IPS-11a (cell line): ENCODE results near the gene CCNQ.

ENCODE experiments used
- H3K4me3 ChIP-seq: one replicate; pipeline ENCODE4 v1.5.1; 2013; ENCODE audit warnings: low read depth, low read length, control low read depth

The CCNQ gene

DNA sequence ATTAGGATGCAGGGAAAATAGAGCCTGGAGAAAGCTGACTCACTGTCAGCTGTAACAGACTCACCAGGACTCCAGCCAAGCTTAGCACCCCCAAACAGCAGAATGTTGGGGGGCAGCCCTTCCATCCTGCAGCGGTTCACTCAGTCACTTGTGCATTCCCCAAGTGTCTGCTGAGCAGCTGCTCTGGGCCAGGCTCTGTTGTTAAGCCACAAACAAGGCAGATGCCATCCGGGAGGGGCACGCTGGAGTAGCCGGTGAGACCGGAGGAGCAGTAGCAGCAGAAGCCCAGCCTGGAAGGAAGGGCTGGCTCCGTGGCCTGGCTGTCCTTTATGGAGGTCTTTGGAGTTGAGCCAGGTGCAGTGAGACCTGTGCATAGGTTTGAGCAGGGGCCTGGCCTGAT is 22.0 kb downstream of the CCNQ start:
- H3K4me3 ChIP-seq = no peak overlapping the region

DNA sequence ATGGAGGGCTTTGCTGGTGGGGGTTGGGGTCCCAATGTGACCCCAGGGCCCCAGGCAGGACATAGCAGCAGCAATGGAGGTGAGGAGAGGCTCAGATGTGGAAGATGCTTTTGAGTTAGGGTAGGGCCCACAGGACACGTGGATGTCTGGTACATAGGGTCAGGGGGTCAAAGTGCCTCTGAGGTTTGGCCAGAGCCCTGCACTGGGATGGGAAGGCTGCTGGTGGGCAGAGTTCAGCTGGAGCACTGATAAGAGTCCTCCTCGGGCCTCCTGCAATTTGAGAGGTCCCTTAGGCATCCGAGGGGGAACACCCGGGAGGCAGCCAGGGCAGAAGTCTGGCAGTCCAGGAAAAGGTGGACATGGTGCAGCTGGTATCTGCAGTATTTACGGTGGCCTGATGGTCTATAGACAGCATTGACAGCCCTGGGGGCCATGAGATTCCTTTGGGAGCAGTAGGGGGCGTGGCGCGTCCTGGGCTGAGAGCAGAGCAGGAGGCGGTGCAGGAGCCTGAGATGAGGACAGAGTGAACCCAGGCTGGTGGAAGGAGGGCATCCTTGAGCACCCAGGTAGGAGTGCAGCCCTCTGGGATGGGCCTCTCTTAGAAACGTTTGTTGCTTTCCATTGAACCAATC is 22.6 kb downstream of the CCNQ start:
- no peak overlapping the region for H3K4me3 ChIP-seq

DNA sequence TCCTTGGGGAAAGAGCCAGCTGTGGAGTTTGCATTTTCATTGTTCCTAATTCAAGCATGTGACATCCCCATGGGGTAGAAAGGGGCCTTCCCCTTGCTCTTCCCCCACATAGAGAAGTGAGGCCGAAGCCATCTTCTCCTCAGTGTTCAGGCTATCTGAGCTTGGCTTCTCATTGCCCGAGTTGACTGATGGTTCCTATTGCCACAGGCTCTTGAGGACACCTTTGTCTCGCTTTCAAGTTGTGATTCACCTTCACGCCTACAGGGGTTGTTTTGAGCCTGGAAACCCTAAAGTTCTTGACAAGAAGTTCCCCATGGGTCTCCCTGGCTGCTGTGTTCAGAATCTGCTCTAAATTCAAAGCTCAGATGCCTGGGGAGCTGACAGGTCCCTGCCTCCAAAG is 25.0 kb downstream of the CCNQ start:
- H3K4me3 ChIP-seq = no peak overlapping the region

DNA sequence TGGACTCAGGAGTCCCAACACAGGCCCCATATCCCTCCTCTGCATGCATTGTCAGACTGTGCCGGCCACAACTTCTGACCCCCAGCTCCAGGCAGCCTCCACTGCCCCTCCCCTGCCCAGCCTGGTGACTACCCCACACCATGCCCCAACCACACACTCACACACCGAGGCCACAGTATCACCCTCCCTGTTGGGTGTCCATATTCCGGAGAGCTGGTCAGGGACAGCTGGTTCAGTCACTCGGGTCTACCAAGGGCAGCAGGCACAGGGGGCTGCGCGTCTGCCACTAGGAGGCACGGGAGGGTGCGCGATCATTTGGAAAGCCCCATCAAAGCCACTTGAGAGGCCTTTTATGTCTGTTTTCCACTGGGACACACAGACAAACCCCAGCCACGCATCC is 26.3 kb downstream of the CCNQ start:
- no peak overlapping the region for H3K4me3 ChIP-seq

DNA sequence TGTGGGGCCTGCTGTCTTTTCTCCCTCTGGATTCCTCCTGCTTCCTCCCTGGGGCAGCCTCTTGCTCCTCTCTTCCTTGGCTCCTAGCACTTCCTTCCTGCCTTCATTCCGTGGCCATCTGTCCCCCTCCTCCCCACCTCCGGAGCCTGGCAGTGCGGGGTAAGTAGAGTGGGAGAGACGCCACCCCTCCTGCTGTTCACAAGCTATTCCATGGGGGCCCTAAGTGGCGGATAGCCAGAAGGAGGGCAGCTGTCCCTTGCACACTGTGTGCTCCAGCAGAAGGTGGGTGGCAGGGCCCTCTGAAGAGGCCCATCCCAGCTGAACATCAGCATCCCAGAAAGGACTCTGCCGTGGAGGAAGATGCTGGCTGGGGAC is 27.4 kb downstream of the CCNQ start:
- no peak overlapping the region for H3K4me3 ChIP-seq

DNA sequence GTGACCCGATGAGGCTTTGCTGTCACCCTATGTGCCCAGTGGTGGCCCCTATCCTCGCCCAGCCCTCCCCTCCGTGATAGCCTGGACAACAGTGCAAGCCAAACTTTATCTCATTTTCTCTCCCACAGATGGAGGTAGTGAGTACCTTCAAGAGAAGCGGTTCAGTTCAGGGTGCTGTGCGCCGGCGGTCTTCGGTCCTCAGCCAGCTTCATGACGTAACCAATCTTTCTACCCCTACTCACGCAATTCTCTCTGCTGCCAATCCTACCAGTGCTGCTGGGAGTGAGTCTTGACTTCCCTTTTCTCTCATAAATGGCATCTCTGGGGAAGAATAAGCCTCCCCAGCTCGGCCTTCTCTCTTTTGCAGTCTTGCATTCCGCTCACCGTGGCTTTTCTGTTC is 29.5 kb downstream of the CCNQ start:
- no peak overlapping the region for H3K4me3 ChIP-seq

DNA sequence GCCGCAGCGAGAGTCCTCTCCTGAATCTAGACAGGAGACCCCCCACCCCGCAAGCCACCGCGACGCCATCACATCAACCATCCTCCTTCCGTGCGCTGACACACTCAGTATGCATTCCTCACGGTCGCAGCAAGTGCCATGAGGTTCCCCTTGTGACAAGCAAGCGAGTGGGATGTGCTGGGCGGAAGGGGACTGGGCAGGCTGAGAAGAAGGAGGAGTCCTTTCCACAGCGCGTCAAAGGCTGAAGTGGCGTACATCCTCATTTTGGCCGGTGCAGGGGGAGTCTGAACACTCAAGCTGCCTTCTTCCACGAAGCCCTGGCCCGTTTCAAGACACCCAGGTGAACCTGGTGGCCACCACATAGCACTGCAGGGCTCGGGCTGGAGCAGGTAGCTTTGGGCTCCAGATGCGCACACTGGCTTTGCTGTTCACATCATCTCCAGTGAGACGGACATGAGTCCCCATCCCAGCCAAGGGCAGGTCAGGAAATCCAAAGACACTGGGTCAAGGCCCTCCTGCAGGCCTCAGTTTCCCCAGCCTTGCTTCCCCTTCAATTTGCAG is 30.4 kb downstream of the CCNQ start:
- H3K4me3 ChIP-seq = no peak overlapping the region

DNA sequence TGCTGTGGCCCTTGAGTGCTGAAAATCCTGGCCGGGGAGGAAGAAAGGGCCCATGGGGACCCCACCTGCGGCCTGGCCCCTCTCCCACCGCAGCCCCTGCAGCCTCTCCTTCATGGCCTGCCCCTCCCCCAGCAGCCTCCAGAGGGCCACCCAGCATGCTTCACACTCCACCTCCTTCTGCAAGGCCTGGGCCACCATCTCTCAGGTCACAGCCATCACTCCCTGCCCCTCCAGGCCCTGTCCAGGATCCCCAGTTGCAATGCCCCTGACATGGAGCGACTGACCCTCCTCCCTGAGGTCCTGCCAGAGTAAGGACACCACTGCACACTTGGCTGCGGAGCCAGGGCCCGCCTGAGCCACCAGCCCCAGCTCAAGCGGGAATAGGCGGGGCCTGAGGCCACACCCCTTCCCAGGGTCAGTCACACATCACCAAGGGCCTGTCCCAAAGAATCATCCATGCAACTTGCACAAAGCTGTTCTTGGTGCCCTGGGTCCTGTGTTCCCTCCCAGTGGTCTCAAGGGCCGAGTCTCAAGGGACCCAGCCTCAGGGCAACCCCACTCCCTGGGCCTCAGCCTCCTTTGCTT is 32.9 kb downstream of the CCNQ start:
- no peak overlapping the region for H3K4me3 ChIP-seq

DNA sequence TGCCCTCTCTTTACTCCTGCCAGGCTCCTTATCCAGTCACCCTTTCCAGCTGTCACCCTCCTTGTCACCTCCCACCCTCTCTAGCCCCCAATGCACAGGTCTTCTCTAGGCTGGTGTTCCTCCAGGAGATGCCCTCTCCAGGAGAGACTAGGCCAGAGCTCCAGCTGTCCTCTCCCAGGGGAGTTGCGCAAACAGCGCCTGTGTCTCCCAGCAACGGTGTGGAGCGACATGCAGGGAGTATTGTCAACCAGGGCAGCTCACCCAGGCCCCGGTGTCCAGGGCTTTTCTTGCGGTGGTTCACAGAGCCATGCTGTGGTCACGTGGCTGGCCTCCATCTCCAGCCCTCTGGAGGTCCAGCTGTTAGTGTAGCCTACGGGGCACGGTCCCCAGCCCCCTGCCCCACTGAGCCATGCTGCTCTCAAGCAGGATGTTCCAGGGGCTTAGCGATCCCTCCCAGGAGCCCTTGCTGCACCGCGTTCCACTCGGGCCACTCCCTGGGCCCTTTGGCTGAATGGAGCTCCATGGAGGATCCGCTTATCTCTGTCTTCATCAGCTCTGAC is 34.8 kb downstream of the CCNQ start:
- H3K4me3 ChIP-seq = no peak overlapping the region

DNA sequence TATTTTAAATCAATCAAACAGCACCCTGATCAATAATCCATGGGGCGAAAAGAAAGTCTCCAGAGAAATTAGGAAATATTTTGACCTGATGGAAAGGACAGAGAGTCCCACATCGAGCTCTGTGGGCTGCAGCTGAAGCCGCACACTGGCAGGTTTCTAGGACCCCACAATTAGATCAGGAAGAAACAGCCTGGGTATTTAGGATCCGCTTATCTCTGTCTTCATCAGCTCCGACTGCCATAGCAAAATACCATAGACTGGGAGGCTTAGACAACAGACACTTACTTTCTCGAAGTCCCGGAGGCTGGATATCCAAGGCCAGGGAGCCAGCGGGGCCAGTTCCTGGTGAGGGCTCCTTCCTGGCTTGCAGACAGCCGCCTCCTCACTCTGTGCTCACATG is 36.4 kb downstream of the CCNQ start:
- no peak overlapping the region for H3K4me3 ChIP-seq

DNA sequence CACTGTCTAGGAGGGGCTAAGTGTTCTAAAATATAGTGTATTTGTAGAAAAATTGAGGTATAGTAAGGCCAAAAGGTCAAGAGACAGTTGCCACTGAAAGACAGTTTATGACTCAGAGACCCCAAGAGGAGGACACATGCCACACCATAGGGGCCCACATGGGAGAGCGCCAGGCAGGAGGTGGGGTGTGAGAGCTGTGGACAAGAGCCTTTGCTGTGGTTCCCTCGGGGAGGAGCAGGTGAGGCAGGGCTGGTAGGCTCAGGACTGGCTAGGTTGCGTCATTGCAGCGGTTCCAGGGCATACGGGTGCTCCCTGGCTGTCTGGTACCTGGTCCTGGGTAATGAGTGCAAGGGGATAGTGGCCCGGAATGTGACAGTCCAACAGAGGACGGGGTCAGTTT is 37.6 kb downstream of the CCNQ start:
- no peak overlapping the region for H3K4me3 ChIP-seq

DNA sequence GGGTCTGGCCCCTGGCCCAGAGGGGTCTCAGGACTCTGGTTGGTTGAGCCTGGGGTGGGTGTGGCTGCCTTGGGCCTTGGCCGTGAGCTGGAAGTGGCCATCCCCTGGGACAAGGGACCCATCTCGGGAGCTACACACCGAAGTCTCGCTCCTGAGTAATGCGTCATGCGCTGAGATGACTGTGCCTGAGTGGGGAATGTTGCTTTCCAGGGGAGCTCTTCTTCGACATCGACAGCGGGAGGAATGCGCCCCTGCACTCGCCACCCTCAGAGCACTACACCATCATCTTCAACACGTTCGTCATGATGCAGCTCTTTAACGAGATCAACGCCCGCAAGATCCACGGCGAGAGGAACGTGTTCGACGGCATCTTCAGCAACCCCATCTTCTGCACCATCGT is 38.5 kb downstream of the CCNQ start:
- no peak overlapping the region for H3K4me3 ChIP-seq

DNA sequence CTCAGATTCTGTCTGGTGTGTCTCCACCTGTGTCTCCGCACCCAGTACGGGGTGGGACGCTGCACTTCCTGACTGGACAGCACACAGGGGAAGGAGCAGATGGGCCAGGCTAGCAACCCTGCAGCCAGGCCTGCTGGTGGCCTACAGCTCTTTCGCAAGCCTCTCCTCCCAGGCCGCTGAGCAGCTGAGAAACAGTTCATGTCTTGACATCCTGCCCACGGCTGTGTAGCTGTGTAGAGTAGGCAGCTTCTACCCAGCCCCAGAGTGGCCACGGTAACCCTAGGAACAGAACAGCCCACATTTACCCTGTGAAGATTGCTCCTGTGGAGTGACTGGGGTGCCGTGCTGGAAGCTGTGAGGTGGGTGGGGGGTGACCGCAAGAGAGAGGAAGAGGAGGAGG is 38.9 kb downstream of the CCNQ start:
- H3K4me3 ChIP-seq = no peak overlapping the region

DNA sequence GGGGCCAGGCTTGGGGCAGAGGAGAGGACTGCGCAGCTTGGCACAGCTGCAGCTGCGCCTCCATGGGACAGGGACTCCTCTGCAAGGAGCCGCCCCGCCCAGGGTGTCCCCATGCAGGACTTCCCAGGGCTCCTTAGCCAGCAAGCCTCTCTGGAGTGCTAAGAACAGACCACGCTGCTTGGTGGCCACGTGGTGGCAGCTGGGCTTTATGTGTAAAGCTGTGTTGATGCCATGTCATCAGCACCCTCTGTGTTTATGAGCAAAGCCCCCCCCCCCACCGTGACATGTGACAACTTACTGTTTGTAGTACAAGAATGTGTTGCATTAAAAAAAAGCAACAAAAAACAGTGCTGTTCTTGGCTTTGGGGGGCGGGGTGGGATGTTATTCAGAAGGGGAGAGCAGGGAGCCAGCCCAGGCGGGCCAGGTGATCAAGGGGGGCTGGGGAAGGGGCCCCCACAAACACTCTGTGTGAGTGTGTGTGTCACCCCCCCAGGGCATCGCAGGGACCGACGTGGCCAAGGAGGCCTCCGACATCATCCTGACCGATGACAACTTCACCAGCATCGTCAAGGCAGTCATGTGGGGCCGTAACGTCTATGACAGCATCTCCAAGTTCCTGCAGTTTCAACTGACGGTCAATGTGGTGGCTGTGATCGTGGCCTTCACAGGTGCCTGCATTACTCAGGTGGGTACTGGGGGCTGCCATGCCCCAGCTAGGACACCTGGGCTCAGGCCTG is 41.2 kb downstream of the CCNQ start:
- no peak overlapping the region for H3K4me3 ChIP-seq

DNA sequence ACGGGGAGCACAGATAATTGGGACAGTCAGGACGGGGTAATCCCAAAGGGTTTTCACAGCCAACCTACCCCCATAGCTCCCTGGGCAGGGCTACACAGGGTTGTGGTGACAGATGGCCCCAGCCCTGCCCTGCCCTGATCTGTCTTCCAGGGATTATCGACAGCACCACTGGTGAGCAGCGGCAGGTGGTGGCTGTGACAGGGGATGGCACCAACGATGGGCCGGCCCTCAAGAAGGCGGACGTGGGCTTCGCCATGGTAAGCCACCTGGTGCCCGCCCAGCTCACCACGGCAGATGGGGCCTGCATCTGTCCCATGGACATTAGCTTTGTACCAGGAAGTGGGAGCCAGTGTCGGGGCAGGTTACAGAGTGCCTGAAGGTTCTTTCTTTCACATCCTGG is 42.2 kb downstream of the CCNQ start:
- no peak overlapping the region for H3K4me3 ChIP-seq

DNA sequence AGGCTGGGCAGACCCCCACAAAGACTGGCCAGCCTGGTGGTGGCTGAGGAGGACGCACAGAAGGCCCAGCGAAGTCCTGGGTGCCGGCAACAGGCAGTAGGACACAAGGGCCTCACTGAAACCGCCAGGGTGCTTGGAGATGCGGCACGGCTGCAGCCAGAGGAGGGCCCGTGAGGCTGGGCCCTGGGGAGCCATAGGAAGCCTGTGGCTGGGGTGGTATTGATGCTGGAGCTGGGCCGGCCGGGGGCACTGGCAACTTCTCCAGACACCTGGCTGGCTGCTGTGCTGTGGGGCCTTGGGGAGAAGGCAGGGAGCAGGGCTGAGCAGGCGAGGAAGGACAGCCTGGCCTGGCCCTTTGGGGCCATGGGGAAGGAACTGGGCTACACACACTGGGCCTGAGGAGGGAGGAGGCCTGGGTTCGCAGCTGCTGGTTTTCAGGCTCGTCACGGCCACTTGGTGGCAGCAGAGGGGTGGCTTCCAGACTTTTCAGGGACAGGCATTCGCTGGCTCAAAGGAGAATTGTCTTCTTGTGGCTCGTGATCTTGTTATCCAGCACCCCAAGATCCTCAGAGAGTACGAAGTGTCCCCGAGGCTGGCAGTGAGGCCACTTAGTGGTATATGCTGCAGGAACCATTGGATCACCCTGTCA is 44.3 kb downstream of the CCNQ start:
- no peak overlapping the region for H3K4me3 ChIP-seq

DNA sequence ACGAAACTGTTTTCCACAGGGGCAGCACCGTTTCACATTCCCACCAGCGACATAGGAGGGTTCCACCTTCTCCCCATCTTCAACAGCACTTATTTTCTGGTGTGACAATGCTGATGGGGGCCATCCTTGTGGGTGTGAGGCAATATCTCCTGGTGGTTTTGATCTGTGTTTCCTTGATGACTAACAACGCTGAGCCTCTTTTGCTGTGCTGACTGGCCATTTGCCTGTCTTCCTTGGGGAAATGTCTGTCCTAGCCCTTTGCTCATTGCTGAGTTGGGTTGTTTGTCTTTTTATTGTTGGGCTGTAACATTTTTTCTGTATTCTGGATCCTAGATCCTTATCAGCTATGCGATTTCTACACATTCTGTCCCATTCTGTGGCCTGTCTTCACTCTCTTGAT is 47.8 kb downstream of the CCNQ start:
- H3K4me3 ChIP-seq = no peak overlapping the region

DNA sequence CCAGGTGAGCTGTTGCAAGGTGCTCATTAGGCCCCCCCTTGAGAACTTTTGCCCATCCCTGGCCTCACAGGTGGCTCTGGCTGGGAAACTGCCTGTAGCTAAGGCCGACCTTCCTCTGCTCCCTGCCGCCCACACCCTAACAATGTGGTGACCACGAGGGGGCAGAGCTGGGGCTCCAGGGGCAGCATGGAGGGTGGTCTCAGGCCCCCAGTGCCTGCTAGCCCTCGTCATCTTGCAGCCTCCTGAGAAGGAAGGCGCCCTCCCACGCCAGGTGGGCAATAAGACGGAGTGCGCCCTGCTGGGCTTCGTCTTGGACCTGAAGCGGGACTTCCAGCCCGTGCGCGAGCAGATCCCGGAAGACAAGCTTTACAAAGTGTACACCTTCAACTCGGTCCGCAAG is 49.1 kb downstream of the CCNQ start:
- no peak overlapping the region for H3K4me3 ChIP-seq

DNA sequence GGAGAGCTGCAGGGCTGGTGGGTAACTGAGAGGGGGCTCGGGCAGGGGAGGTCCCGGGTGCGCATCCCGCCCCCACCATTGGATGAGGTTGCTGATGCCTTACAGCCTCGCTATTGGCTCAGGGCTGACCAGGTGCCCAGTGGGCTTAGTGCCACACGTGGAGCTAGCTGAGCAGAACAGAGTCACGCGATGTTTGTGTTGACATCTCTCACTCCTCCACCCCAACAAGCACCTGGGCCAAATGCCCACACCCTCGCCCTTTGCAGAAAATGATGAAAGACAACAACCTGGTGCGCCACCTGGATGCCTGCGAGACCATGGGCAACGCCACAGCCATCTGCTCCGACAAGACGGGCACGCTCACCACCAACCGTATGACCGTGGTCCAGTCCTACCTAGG is 49.7 kb downstream of the CCNQ start:
- H3K4me3 ChIP-seq = no peak overlapping the region

DNA sequence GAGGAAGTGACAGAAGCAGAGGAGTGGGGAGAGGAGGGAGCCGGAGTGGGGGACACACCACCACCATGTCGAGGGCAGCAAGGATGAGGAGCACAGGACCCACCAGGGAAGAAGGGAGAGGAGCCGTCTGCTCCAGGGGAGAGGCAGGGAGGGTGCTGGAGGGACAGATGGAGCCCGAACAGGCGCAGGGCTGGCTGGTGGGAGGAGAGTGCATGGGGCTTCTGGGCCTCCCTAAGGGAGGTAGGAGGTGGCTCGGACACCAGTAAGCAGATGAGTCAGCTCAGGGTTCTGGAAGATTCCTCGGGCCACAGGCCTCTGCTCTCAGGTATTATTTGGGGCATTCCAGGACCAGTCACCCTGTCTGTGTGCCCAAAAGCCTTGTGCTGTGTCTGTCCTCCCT is 51.7 kb downstream of the CCNQ start:
- no peak overlapping the region for H3K4me3 ChIP-seq

DNA sequence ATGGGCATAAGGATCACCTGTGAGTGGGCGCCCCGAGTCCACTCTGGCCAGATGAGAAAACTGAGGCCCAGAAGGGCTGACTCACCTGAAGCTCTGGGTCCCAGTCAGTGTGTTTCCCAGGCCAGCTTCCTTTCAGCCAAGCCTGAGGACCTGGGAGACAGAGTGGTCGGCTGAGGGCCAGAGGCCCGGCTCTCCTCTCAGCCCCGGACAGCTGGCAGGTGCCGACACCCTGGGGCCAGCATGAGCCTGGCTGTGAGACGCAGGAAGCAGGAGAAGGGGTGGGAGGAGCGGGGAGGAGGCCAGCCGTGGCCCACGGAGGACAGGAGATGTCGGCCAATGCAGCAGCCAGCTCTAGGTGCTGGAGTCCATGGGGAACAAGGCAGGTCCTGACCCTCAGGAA is 52.6 kb downstream of the CCNQ start:
- no peak overlapping the region for H3K4me3 ChIP-seq

DNA sequence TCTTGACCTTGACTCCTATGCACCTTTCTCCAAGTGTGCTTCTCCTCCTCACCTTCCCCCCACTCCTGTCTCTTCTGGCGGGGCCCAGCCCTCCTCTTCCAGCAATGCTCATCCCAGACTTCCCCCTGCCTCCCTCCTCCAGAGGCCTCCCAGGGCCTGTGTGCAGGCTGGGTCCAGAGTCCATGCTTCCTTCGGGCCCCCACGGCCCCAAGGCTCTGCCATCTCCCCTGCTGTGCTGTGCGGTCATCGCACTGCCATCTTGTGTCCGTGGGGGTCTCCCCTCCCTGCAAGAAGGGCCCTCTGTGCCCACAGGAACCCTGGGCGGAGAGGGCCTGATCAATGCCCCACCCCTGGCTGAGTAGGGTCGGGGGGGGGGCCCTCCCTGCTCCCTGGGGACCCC is 54.2 kb downstream of the CCNQ start:
- H3K4me3 ChIP-seq = no peak overlapping the region
